ENCODE measurements around the gene TH.

DNA sequence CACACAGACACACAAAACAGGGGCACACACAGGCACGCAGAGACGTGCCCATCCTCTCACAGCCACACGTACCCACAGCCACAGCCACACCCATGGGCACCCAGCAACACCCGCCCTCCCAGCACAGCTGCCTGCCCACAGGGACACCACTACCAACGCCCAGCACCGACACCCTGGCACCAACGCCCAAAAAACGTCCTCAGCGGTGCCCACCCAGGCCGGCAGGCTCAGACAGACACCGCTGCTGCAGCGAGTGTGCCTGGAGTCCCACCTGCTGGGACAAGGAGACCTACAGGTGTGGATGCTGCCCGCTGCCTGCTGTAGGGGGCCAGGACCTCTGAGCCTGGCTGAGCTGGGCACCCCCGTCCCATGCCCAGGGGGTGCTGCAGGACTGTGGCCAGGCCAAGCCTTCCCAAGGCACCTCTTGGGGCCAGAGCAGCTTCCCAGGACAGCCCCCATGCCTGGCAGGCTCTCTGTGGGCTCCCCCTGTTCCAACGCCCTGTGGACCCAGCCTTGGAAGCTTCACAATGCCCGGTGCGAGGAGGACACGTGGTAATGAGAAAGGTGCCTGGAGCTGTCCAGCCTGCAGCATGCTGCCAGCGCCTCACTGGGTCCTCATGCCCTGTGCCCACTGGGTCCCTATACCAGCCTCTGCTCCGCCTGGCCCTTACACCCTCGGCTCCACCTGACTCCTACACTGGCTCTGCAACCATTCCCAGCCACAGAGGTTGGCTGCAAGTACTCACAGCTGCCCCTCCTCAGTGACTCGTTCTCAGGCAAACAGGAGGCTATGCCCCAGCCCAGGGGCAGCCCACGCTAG lies 45.8 kb upstream of the TH start:
- TF ChIP-seq, protein P1, sequence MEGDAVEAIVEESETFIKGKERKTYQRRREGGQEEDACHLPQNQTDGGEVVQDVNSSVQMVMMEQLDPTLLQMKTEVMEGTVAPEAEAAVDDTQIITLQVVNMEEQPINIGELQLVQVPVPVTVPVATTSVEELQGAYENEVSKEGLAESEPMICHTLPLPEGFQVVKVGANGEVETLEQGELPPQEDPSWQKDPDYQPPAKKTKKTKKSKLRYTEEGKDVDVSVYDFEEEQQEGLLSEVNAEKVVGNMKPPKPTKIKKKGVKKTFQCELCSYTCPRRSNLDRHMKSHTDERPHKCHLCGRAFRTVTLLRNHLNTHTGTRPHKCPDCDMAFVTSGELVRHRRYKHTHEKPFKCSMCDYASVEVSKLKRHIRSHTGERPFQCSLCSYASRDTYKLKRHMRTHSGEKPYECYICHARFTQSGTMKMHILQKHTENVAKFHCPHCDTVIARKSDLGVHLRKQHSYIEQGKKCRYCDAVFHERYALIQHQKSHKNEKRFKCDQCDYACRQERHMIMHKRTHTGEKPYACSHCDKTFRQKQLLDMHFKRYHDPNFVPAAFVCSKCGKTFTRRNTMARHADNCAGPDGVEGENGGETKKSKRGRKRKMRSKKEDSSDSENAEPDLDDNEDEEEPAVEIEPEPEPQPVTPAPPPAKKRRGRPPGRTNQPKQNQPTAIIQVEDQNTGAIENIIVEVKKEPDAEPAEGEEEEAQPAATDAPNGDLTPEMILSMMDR (IDR thresholded peaks at IDR 0.05; ENCODE audit: low read depth, low read length, poor library complexity, severe bottlenecking), result no peak
- no peak for TF ChIP-seq EZH2phosphoT487 (IDR thresholded peaks at IDR 0.05; ENCODE audit: borderline replicate concordance, low read length)

All from DOHH2 (cell line).